Choroid plexus epithelial cell (primary cell): ENCODE data around the gene MLKL.

ENCODE experiments used
- DNase-seq: peaks from one replicate; pipeline ENCODE4 v3.0.0-alpha.2; 2010; ENCODE audit warnings: low read depth
- H3K4me3 ChIP-seq: 2 replicates; pipeline ENCODE4 v1.5.1; 2011; ENCODE audit warnings: low read depth, mild to moderate bottlenecking, control low read depth, low read length, moderate library complexity
- TF ChIP-seq, protein P1 (sequence below): conservative IDR thresholded peaks from 2 replicates; pipeline ENCODE4 v1.5.1; 2011; ENCODE audit warnings: low read depth, mild to moderate bottlenecking, control low read depth, inconsistent platforms, low read length, moderate library complexity

The MLKL gene

DNA sequence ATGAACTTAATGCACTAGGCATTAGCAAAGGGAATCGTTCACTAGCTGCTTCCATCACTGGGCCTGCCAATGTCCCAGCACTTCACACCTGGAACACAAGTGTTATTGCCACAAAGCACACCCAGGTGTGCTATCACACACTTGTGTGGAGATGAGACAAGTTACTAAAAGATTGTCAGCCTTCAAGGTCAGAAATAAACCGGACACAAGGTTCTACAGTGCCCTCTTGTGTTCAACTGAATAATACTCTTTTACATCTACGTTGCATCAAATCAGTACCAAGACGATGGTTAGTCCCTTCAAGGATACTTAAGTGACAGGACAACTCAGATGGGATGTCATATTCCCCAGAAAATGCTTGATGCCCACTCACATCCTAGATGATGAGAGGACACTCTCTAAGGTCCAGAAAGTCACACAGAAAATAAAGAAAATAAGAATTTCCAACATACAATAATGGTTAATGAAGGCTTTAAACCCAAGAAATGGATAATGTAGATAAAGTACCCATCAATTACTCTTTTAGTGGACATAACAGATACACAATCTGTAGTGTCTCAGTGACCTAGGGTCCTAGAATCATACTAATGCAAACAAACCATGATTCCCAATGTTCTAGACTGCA is 77.3 kb downstream of the MLKL start:
- peak; percentile 80 for DNase-seq
- H3K4me3 ChIP-seq: no peak overlapping the region
- TF ChIP-seq, protein P1, sequence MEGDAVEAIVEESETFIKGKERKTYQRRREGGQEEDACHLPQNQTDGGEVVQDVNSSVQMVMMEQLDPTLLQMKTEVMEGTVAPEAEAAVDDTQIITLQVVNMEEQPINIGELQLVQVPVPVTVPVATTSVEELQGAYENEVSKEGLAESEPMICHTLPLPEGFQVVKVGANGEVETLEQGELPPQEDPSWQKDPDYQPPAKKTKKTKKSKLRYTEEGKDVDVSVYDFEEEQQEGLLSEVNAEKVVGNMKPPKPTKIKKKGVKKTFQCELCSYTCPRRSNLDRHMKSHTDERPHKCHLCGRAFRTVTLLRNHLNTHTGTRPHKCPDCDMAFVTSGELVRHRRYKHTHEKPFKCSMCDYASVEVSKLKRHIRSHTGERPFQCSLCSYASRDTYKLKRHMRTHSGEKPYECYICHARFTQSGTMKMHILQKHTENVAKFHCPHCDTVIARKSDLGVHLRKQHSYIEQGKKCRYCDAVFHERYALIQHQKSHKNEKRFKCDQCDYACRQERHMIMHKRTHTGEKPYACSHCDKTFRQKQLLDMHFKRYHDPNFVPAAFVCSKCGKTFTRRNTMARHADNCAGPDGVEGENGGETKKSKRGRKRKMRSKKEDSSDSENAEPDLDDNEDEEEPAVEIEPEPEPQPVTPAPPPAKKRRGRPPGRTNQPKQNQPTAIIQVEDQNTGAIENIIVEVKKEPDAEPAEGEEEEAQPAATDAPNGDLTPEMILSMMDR: peak; percentile 66

DNA sequence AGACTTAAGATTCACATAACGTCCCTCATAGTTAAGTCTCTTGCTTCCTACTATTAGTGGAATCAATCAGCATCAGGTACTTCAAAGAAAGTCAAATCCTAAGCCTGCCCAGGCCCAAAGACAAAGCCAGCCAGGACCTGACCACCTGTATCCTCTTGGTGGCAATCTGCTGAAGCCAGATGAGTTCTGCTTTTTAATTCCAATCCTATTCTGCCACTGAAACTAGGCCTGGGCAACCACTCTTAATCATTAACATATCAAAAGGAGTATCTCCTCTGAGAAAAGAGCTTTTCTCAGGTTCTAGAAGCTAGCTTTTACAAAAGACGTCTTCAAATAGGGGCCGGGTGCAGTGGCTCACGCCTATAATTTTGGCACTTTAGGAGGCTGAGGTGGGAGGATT is 78.7 kb downstream of the MLKL start:
- TF ChIP-seq, protein P1: no peak
- H3K4me3 ChIP-seq: no peak overlapping the region

More for the DNA sequence above, 78.7 kb downstream of the MLKL start:
- no peak for DNase-seq
